Breast epithelium (tissue), 4 donors: ENCODE data around the gene CMTM4. TPM values are rescaled to one million over a fixed set of nuclear protein-coding genes. Genes with fewer than 3 reads are reported as not detected.
"Not testable (repeated sequence)": the region's sequence is repeated elsewhere in the genome, so short reads cannot be mapped to it uniquely, and the experiment has no call there.

Experiments
- DNase-seq, 2 donors: peaks; one replicate each; pipeline ENCODE4 v3.0.0-alpha.2; 2019; ENCODE audit warnings: low spot score in 2 of 2
- H3K27ac ChIP-seq, 2 donors: fragments of 200-600 bp; sonication (generic) in 1 of 2; one replicate each; pipeline ENCODE4 v1.5.1; 2016 to 2019; ENCODE audit warnings: mild to moderate bottlenecking in 1 of 2
- H3K27me3 ChIP-seq, 2 donors: fragments of 200-600 bp; sonication (generic) in 1 of 2; one replicate each; pipeline versions ENCODE4 v1.5.1 to v1.6.0; 2017 to 2019; ENCODE audit warnings: control low read depth in 1 of 2, mild to moderate bottlenecking in 1 of 2
- H3K36me3 ChIP-seq: fragments of 200-600 bp; one replicate; pipeline ENCODE4 v1.5.1; 2019
- H3K4me1 ChIP-seq, 2 donors: fragments of 200-600 bp; sonication (generic); one replicate each; pipeline ENCODE4 v1.5.1; 2016 to 2019; ENCODE audit warnings: control low read depth in 1 of 2
- H3K4me3 ChIP-seq, 3 donors: fragments of 200-600 bp; sonication (generic); 1 replicate in 2 of 3; 2 replicates in 1 of 3; pipeline ENCODE4 v1.5.1; 2016 to 2019; ENCODE audit warnings: mild to moderate bottlenecking in 3 of 3, moderate library complexity in 2 of 3
- H3K9me3 ChIP-seq, 2 donors: fragments of 200-600 bp; sonication (generic) in 1 of 2; one replicate each; pipeline ENCODE4 v1.5.1; 2016 to 2019; ENCODE audit warnings: control low read depth in 1 of 2
- CTCF ChIP-seq, 3 donors: fragments of 450-650 bp; IDR thresholded peaks; one replicate each; pipeline ENCODE4 v1.5.1; 2016 to 2017; ENCODE audit warnings: antibody characterized with exemption in 3 of 3, mild to moderate bottlenecking in 3 of 3, moderate library complexity in 3 of 3
- POLR2A ChIP-seq: fragments of 450-650 bp; IDR thresholded peaks from one replicate; pipeline ENCODE4 v1.6.1; 2016; ENCODE audit warnings: antibody characterized with exemption, mild to moderate bottlenecking, moderate library complexity
- POLR2AphosphoS5 ChIP-seq, 3 donors: sonication (generic); formaldehyde crosslinking; IDR thresholded peaks; one replicate each; pipeline ENCODE4 v1.6.1; 2017; ENCODE audit warnings: antibody characterized with exemption in 3 of 3
- intact Hi-C: fragments of 100-400 bp; cut with DNase I; formaldehyde crosslinking; loops from one replicate; pipeline ENCODE4 v1.15.1; 2023; ENCODE audit warnings: low total_unique reads
- total RNA-seq, 3 donors: library from RNA; depleted of rRNA; stranded (reverse); fragments of >200 nt; gene quantifications; one replicate each; pipeline ENCODE4 v1.1.0, GENCODE V29; 2016

Gene CMTM4
- total RNA-seq, 3 donors from 2014 or later, result 12.5 to 35.4 (median 33.7) TPM

- H3K27me3 ChIP-seq, result no peaks in the 10 kb centered on the region
- no peaks in the 10 kb centered on the region for H3K4me1 ChIP-seq
- intact Hi-C loops, result no loop called here
- peak overlapping the region; percentile 40 to 68 for H3K27ac ChIP-seq
- TF ChIP-seq CTCF (IDR thresholded peaks at IDR 0.05) (peak; percentile 13 to 30 (median 22)), POLR2AphosphoS5 (IDR thresholded peaks at IDR 0.05) (no peak)
- H3K4me3 ChIP-seq, result no peak overlapping the region
- H3K36me3 ChIP-seq, result no peaks in the 10 kb centered on the region
- no peak for DNase-seq
- no peaks in the 10 kb centered on the region for H3K9me3 ChIP-seq
These were observed 33.9 kb downstream of the CMTM4 start for GRCh38 chr16:66662445-66663194.

GRCh38 chr16:66661671-66662346 is 34.7 kb downstream of the CMTM4 start:
- H3K4me1 ChIP-seq, H3K27me3 ChIP-seq, H3K9me3 ChIP-seq, intact Hi-C loops, H3K4me3 ChIP-seq, DNase-seq, H3K36me3 ChIP-seq: not testable (repeated sequence)
- peak overlapping the region; percentile 56 to 68 for H3K27ac ChIP-seq

GRCh38 chr16:66661210-66661560 is 35.4 kb downstream of the CMTM4 start:
- no peak for DNase-seq
- Histone ChIP-seq H3K9me3 (no peaks in the 10 kb centered on the region), H3K4me1 (no peaks in the 10 kb centered on the region), H3K36me3 (no peaks in the 10 kb centered on the region), H3K27ac (peak overlapping the region; percentile 56 to 68), H3K4me3 (no peak overlapping the region), H3K27me3 (no peaks in the 10 kb centered on the region)
- TF ChIP-seq POLR2AphosphoS5 (IDR thresholded peaks at IDR 0.05), result no peak
- TF ChIP-seq POLR2A, result no peak
- TF ChIP-seq CTCF (IDR thresholded peaks at IDR 0.05), result no peak
- intact Hi-C loops, result no loop called here

GRCh38 chr16:66660422-66661209 is 35.9 kb downstream of the CMTM4 start:
- Histone ChIP-seq H3K4me3 (no peak overlapping the region), H3K27ac (peak overlapping the region; percentile 56 to 68), H3K4me1 (no peaks in the 10 kb centered on the region), H3K36me3 (no peaks in the 10 kb centered on the region), H3K27me3 (no peaks in the 10 kb centered on the region), H3K9me3 (no peaks in the 10 kb centered on the region)
- intact Hi-C loops, result no loop called here
- TF ChIP-seq POLR2AphosphoS5 (IDR thresholded peaks at IDR 0.05) (no peak), CTCF (IDR thresholded peaks at IDR 0.05) (peak in 1 of 3 donors; percentile 21), POLR2A (no peak)
- DNase-seq, result peak in 1 of 2 donors; percentile 58

GRCh38 chr16:66658860-66659190 is 37.7 kb downstream of the CMTM4 start:
- TF ChIP-seq CTCF (IDR thresholded peaks at IDR 0.05) (no peak), POLR2A (no peak), POLR2AphosphoS5 (IDR thresholded peaks at IDR 0.05) (no peak)
- H3K27ac ChIP-seq, result no peak overlapping the region
- H3K9me3 ChIP-seq, result no peaks in the 10 kb centered on the region
- intact Hi-C loops, result no loop called here
- DNase-seq, result no peak
- H3K4me3 ChIP-seq, result no peak overlapping the region
- no peaks in the 10 kb centered on the region for H3K4me1 ChIP-seq
- H3K36me3 ChIP-seq, result no peaks in the 10 kb centered on the region
- no peaks in the 10 kb centered on the region for H3K27me3 ChIP-seq
